Measurements from ENCODE around the gene EEF1AKMT4. TPM values are rescaled to one million over a fixed set of nuclear protein-coding genes. Genes with fewer than 3 reads are reported as not detected.
"Not testable (repeated sequence)": the region's sequence is repeated elsewhere in the genome, so short reads cannot be mapped to it uniquely, and the experiment has no call there.

Gene EEF1AKMT4
- total and polyA plus RNA-seq, 3 donors from 2014 or later = 10.2 to 16.9 (median 15.0) TPM

DNA sequence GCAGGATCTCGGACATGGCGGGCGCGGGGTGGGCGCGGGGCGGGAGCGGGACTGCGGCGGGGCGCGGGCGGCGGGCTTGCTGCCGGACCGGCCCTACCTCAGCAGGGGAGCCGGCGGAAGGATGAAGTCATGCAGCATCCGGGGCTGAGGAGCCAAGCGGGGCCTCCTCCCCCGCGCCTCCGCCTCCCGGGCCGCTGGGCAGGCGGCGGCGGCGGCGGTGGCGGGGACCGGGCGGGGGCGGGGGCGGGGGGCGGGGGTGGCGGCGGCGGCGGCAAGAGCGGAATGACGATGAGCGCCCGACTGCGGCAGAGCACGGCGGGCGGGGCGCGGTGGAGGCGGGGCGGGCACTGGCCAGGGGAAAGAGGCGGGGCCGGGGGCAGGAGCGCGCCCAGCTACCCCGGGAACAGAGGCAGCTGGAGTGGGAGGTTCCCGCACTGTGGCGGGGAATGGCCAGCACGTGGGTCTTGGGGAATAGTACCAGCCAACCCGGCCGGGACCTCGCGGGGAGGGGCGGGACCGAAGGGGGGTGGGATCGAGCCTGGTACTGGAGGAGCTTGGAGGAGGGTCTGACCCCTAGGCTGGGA is 11.9 kb downstream of the EEF1AKMT4 start, which contains the start of gene CAMK2N2:
CAMK2N2 (minus strand) TSS at position 284 of the 584 bp plus-strand sequence; CDS start at position 16, 268 bp downstream.
- peak; percentile 56 for DNase-seq
- no peaks in the 10 kb centered on the region for H3K9me3 ChIP-seq
- intact Hi-C loops (cut with DNase I; ENCODE audit: low total_unique reads) = no loop called here
- TF ChIP-seq POLR2A (IDR thresholded peaks at IDR 0.05) = no peak
- TF ChIP-seq, protein P1, sequence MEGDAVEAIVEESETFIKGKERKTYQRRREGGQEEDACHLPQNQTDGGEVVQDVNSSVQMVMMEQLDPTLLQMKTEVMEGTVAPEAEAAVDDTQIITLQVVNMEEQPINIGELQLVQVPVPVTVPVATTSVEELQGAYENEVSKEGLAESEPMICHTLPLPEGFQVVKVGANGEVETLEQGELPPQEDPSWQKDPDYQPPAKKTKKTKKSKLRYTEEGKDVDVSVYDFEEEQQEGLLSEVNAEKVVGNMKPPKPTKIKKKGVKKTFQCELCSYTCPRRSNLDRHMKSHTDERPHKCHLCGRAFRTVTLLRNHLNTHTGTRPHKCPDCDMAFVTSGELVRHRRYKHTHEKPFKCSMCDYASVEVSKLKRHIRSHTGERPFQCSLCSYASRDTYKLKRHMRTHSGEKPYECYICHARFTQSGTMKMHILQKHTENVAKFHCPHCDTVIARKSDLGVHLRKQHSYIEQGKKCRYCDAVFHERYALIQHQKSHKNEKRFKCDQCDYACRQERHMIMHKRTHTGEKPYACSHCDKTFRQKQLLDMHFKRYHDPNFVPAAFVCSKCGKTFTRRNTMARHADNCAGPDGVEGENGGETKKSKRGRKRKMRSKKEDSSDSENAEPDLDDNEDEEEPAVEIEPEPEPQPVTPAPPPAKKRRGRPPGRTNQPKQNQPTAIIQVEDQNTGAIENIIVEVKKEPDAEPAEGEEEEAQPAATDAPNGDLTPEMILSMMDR (IDR thresholded peaks at IDR 0.05) = no peak
- H3K27ac ChIP-seq = no peak within 1 kb of the TSS
- H3K4me3 ChIP-seq = peak within 1 kb of the TSS; percentile 26 to 53
- no peaks in the 10 kb centered on the region for H3K27me3 ChIP-seq
- no peaks in the 10 kb centered on the region for H3K36me3 ChIP-seq (ENCODE audit: low read depth, missing control alignments)
- 2 to 3% methylated on average over 11 to 44 of the region's 67 CpGs for WGBS, 2 donors
- peaks cover 25% of the 10 kb centered on the region for H3K4me1 ChIP-seq

DNA sequence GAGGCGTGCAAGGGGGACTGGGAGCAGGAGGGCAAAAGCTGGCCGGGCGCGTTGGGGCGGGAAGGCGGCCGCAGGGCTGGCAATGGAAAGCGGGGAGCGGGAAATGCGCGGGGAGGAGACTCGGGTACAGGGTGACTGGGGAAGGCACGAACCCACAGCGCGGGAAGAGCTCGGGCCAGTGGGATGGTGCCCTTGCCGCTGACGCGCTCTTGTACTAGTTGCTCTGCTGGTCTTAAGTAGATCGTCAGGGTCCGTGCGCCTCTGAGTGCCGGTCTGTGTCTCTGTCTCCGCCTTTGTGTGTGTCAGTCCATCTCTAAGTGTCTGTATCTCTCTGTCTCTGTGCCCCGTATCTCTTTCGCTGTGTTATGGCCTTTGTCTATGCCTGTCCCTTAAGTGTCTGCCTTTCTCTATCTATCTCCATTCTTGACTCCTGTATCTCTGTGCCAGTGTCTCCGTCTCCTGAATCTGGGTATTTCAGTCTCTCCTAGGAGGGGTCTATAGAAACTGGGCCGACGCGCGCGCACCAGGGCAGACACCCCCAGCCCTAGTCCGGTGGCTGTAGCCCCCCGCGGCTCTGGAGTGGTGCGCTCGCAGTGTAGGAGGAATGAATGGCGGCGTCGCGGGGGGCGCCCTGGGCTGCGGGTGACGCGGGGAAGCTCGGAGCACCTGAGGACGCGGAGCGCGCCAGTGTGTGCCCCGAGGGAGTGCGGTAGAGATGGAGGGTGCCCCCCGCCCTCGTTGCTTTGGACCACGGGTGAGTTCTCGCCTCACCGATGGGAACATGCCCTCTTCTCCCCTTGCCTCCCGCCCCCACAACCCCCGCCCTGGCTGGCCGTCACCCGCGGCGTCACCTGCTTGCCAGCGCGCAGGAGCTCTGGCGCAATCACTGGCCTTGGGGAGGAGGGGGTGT is 12.6 kb downstream of the EEF1AKMT4 start:
- peak; percentile 34 for DNase-seq
- H3K9me3 ChIP-seq = no peaks in the 10 kb centered on the region
- no peaks in the 10 kb centered on the region for H3K27me3 ChIP-seq
- peak overlapping the region in 1 of 2 donors; percentile 53 for H3K4me3 ChIP-seq
- intact Hi-C loops (cut with DNase I; ENCODE audit: low total_unique reads) = no loop called here
- no peak for TF ChIP-seq POLR2A (IDR thresholded peaks at IDR 0.05)
- TF ChIP-seq, protein P1 (IDR thresholded peaks at IDR 0.05) = no peak
- H3K36me3 ChIP-seq (ENCODE audit: low read depth, missing control alignments) = no peaks in the 10 kb centered on the region
- WGBS, 2 donors = 1 to 2% methylated on average over 33 to 64 of the region's 66 CpGs
- peaks cover 25% of the 10 kb centered on the region for H3K4me1 ChIP-seq
- H3K27ac ChIP-seq = no peak overlapping the region

DNA sequence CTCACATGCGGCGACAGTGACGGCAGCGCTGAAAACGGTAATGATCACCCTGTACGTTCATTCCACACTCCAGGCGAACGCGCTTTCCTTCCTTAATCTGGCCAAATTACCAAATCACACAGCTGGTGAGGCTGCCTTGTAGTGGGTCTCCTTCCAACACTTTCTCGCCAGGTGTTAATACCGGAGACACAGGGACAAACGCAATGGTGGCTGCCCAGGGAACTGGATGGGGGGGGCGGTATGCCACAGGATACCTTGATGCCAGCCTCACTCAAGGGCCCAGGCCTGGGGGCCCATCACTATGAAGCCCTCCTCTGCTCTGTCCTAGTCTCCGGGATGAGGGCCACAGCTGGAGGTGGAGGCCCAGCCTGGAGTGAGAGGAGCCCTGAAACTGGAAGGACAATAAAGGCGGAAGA is 13.3 kb downstream of the EEF1AKMT4 start:
- Histone ChIP-seq H3K9me3 (no peaks in the 10 kb centered on the region), H3K4me1 (peaks cover 25% of the 10 kb centered on the region), H3K27me3 (no peaks in the 10 kb centered on the region), H3K4me3 (no peak overlapping the region), H3K36me3 (ENCODE audit: low read depth, missing control alignments) (no peaks in the 10 kb centered on the region), H3K27ac (no peak overlapping the region)
- no peak for DNase-seq
- intact Hi-C loops (cut with DNase I; ENCODE audit: low total_unique reads) = no loop called here
- TF ChIP-seq, protein P1 (IDR thresholded peaks at IDR 0.05) = no peak
- no peak for TF ChIP-seq POLR2A (IDR thresholded peaks at IDR 0.05)
- WGBS, 2 donors = 11 to 27% methylated on average over 3 to 15 of the region's 15 CpGs

DNA sequence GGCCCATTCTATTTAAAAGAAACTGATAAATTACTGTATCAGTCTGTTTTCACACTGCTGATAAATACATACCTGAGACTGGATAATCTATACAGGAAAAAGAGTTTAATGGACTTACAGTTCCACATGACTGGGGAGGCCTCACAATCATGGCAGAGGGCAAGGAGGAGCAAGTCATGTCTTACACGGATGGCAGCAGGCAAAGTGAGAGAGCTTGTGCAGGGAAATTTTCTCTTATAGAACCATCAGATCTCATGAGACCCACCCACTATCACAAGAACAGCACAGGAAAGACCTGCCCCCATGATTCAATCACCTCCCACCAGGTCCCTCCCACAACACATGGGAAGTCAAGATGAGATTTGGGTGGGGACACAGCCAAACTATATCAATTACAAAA is 17.8 kb downstream of the EEF1AKMT4 start:
- 86 to 92% methylated on average over 1 of the region's 1 CpG for WGBS, 2 donors
- DNase-seq; intact Hi-C loops (cut with DNase I; ENCODE audit: low total_unique reads); H3K27ac ChIP-seq; H3K27me3 ChIP-seq; H3K36me3 ChIP-seq (ENCODE audit: low read depth, missing control alignments); H3K4me3 ChIP-seq; H3K4me1 ChIP-seq; H3K9me3 ChIP-seq: not testable (repeated sequence)

DNA sequence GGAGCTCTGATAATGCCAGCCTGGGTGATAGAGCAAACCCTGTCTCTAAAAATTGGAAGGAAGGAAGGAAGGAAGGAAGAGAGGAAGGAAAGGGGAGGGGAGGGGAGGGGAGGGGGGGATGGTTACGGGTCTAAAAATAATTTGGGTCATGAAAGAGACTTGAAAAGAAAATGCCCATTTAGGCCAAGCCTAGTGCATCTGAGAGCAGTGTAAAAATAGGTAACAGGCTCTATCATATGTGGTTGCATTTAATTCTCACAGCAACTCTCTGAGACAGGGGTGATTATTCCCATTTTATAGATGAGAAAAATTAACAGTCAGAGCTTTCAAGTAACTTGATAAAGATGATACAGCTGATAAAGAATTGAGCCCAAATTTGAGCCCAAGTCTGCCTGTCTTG is 22.8 kb downstream of the EEF1AKMT4 start:
- no peak for DNase-seq
- H3K9me3 ChIP-seq = no peaks in the 10 kb centered on the region
- no peaks in the 10 kb centered on the region for H3K36me3 ChIP-seq (ENCODE audit: low read depth, missing control alignments)
- no peaks in the 10 kb centered on the region for H3K4me1 ChIP-seq
- H3K27ac ChIP-seq = no peak overlapping the region
- TF ChIP-seq, protein P1 (IDR thresholded peaks at IDR 0.05) = no peak
- TF ChIP-seq POLR2A (IDR thresholded peaks at IDR 0.05) = no peak
- H3K4me3 ChIP-seq = no peak overlapping the region
- 33 to 58% methylated on average over 1 of the region's 1 CpG for WGBS, 2 donors
- H3K27me3 ChIP-seq = no peaks in the 10 kb centered on the region
- intact Hi-C loops (cut with DNase I; ENCODE audit: low total_unique reads) = no loop called here
